ENCODE measurements around the gene ZNF865. TPM values are rescaled to one million over a fixed set of nuclear protein-coding genes. Genes with fewer than 3 reads are reported as not detected.
A peak's percentile ranks its signal among the peaks of the same experiment; 100 is the strongest.

Gene ZNF865
- total and polyA plus RNA-seq, 2 of the 4 experiments (the other 2 are of a cell fraction), result under 0.01 to 4.6 TPM

DNA sequence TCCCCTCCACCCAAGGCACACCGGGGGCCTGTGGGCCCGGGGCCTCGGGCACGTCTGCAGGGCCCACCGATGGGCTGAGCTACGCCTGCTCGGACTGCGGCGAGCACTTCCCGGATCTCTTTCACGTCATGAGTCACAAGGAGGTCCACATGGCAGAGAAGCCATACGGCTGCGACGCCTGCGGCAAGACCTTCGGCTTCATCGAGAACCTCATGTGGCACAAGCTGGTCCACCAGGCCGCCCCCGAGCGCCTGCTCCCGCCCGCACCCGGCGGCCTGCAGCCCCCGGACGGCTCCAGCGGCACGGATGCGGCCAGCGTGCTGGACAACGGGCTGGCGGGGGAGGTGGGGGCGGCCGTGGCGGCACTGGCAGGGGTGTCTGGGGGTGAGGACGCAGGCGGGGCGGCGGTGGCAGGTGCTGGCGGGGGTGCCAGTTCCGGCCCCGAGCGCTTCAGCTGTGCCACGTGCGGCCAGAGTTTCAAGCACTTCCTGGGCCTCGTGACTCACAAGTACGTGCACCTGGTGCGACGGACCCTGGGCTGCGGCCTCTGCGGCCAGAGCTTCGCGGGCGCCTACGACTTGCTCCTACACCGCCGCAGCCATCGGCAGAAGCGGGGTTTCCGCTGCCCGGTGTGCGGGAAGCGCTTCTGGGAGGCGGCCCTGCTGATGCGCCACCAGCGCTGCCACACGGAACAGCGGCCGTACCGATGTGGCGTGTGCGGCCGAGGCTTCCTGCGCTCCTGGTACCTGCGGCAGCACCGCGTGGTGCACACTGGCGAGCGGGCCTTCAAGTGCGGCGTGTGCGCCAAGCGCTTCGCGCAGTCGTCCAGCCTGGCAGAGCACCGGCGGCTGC lies 10.3 kb downstream of the ZNF865 start:
- H3K56ac ChIP-seq (ENCODE audit: extremely low read depth, insufficient read depth, low read length), result no peak overlapping the region
- H3K9me1 ChIP-seq (ENCODE audit: insufficient read depth, low read length), result peaks cover 24% of the 10 kb centered on the region
- no peak overlapping the region for H3K9ac ChIP-seq (ENCODE audit: low read depth, low read length)
- no peak overlapping the region for H4K91ac ChIP-seq (ENCODE audit: insufficient read depth, low read depth, low read length)
- DNase-seq (no peak), ATAC-seq (ENCODE audit: low read depth) (no peak)
- H3K27ac ChIP-seq (ENCODE audit: insufficient read depth, low read length), result no peak overlapping the region
- H3K18ac ChIP-seq (ENCODE audit: low read depth, low read length), result no peak overlapping the region
- H3K23ac ChIP-seq (ENCODE audit: low read depth, low read length), result no peak overlapping the region
- no peak overlapping the region for H2BK20ac ChIP-seq (ENCODE audit: low read depth, low read length)
- dilution Hi-C loops (cut with HindIII; ENCODE audit: low sequenced_read_pairs, unreplicated experiment), result no loop called here
- H3K4me2 ChIP-seq (ENCODE audit: low read depth, low read length), result no peak overlapping the region
- BruUV-seq (replicated peaks), result no TSS peak
- intact Hi-C loops (cut with micrococcal nuclease), result no loop called here
- no peaks in the 10 kb centered on the region for H3K27me3 ChIP-seq (ENCODE audit: control insufficient read depth, insufficient read depth, low read length)
- peak overlapping the region; percentile 65 for H2AK9ac ChIP-seq (replicated peaks; ENCODE audit: low read depth, low read length, poor library complexity)
- no peak overlapping the region for H3K4ac ChIP-seq (ENCODE audit: low read depth, low read length)
- H4K5ac ChIP-seq (ENCODE audit: low read depth, low read length), result no peak overlapping the region
- in situ Hi-C loops (cut with MboI; ENCODE audit: low sequenced_read_pairs), result no loop called here
- H4K8ac ChIP-seq (ENCODE audit: low read depth in 2 of 2, low read length in 2 of 2), result no peak overlapping the region
- ChIA-PET POLR2A (ENCODE audit: unreplicated experiment) (no interaction called here), CTCF (no interaction called here)
- no peak overlapping the region for H2BK15ac ChIP-seq (ENCODE audit: low read depth, low read length)
- peaks cover 35% of the 10 kb centered on the region for H3K36me3 ChIP-seq (ENCODE audit: control insufficient read depth, insufficient read depth, low read length)
- 98% methylated on average over 63 of the region's 88 CpGs; no CpG with 5 or more reads in 1 of the 2 experiments for WGBS, 2 experiments (ENCODE audit: extremely low coverage in 2 of 2, insufficient read length in 1 of 2)
- peaks cover 13% of the 10 kb centered on the region for H3K4me1 ChIP-seq (ENCODE audit: control insufficient read depth, insufficient read depth, low read length)
- no peaks in the 10 kb centered on the region for H3K9me3 ChIP-seq (ENCODE audit: control insufficient read depth, insufficient read depth, low read length)
- peaks cover 24 to 52% of the 10 kb centered on the region in 2 experiments for H3K79me1 ChIP-seq (ENCODE audit: low read depth in 1 of 2, low read length in 2 of 2)
- H2AFZ ChIP-seq (replicated peaks; ENCODE audit: low read length, poor library complexity), result no peak overlapping the region
- no peak overlapping the region for H2BK5ac ChIP-seq (ENCODE audit: low read depth, low read length, poor library complexity, severe bottlenecking)
- H3K14ac ChIP-seq (replicated peaks; ENCODE audit: low read depth, low read length), result no peak overlapping the region
- no peak overlapping the region for H2AK5ac ChIP-seq (ENCODE audit: low read depth, low read length)
- peaks cover 35% of the 10 kb centered on the region for H4K20me1 ChIP-seq (ENCODE audit: insufficient read depth, low read length)
- no peak overlapping the region for H3K4me3 ChIP-seq (ENCODE audit: insufficient read depth, low read depth, low read length)
- H2BK120ac ChIP-seq (ENCODE audit: low read depth, low read length), result no peak overlapping the region
- TF ChIP-seq, protein P1, sequence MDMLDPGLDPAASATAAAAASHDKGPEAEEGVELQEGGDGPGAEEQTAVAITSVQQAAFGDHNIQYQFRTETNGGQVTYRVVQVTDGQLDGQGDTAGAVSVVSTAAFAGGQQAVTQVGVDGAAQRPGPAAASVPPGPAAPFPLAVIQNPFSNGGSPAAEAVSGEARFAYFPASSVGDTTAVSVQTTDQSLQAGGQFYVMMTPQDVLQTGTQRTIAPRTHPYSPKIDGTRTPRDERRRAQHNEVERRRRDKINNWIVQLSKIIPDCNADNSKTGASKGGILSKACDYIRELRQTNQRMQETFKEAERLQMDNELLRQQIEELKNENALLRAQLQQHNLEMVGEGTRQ (IDR thresholded peaks at IDR 0.05; ENCODE audit: low read depth, low read length), result no peak
- TF ChIP-seq FOS (IDR thresholded peaks at IDR 0.05; ENCODE audit: low read depth, low read length) (no peak), SMC3 (IDR thresholded peaks at IDR 0.05; ENCODE audit: low read depth, low read length) (no peak), MAZ (IDR thresholded peaks at IDR 0.05; ENCODE audit: borderline replicate concordance, low read depth, low read length) (no peak), RCOR1 (IDR thresholded peaks at IDR 0.05; ENCODE audit: insufficient replicate concordance, low read length) (no peak), POLR2A (IDR thresholded peaks at IDR 0.05; ENCODE audit: low read depth, low read length) (no peak), CHD1 (IDR thresholded peaks at IDR 0.05; ENCODE audit: low read depth, low read length) (no peak), BHLHE40 (IDR thresholded peaks at IDR 0.05; ENCODE audit: low read depth, low read length) (no peak), NFE2L2 (IDR thresholded peaks at IDR 0.05; ENCODE audit: low read depth, low read length) (no peak), CEBPB (IDR thresholded peaks at IDR 0.05; ENCODE audit: low read depth, low read length) (no peak), RAD21 (IDR thresholded peaks at IDR 0.05; ENCODE audit: low read length) (no peak), MXI1 (IDR thresholded peaks at IDR 0.05; ENCODE audit: borderline replicate concordance, low read depth, low read length) (no peak), RFX5 (IDR thresholded peaks at IDR 0.05; ENCODE audit: low read depth, low read length) (no peak), MAFK (IDR thresholded peaks at IDR 0.05; ENCODE audit: low read depth, low read length) (no peak)
- TF ChIP-seq, protein P2, sequence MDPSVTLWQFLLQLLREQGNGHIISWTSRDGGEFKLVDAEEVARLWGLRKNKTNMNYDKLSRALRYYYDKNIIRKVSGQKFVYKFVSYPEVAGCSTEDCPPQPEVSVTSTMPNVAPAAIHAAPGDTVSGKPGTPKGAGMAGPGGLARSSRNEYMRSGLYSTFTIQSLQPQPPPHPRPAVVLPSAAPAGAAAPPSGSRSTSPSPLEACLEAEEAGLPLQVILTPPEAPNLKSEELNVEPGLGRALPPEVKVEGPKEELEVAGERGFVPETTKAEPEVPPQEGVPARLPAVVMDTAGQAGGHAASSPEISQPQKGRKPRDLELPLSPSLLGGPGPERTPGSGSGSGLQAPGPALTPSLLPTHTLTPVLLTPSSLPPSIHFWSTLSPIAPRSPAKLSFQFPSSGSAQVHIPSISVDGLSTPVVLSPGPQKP (IDR thresholded peaks at IDR 0.05; ENCODE audit: borderline replicate concordance, low read depth, low read length), result no peak

Measured in IMR-90 (cell line).